ENCODE data around the gene ANO2. TPM values are rescaled to one million over a fixed set of nuclear protein-coding genes. Genes with fewer than 3 reads are reported as not detected.

The ANO2 gene
- polyA plus RNA-seq, 4 donors = 0.31 to 6.2 TPM; not detected in 2

GRCh38 chr12:5868625-5869295, 76.3 kb downstream of the ANO2 start:
- H3K27me3 ChIP-seq (ENCODE audit: control insufficient read depth in 3 of 3, insufficient read depth in 3 of 3, low read length in 3 of 3) = no peaks in the 10 kb centered on the region
- no peaks in the 10 kb centered on the region for H3K36me3 ChIP-seq (ENCODE audit: control insufficient read depth in 3 of 3, insufficient read depth in 2 of 3, low read depth in 1 of 3, low read length in 3 of 3)
- WGBS, 3 donors = 65 to 79% (median 74%) methylated on average over 10 of the region's 10 CpGs
- H3K27ac ChIP-seq (ENCODE audit: low read depth in 1 of 3, low read length in 2 of 3) = no peak overlapping the region
- no peaks in the 10 kb centered on the region for H3K4me1 ChIP-seq (ENCODE audit: control insufficient read depth in 3 of 3, insufficient read depth in 2 of 3, low read depth in 1 of 3, low read length in 2 of 3)
- DNase-seq (no peak), FAIRE-seq (no peak)
- no peaks in the 10 kb centered on the region for H3K9me3 ChIP-seq (ENCODE audit: control insufficient read depth in 2 of 2, insufficient read depth in 1 of 2, low read depth in 1 of 2, low read length in 1 of 2)
- H3K4me3 ChIP-seq (ENCODE audit: low read depth in 1 of 3, low read length in 3 of 3) = no peak overlapping the region

- H3K36me3 ChIP-seq (ENCODE audit: control insufficient read depth in 3 of 3, insufficient read depth in 2 of 3, low read depth in 1 of 3, low read length in 3 of 3) = no peaks in the 10 kb centered on the region
- FAIRE-seq = no peak
- DNase-seq = no peak
- H3K27me3 ChIP-seq (ENCODE audit: control insufficient read depth in 3 of 3, insufficient read depth in 3 of 3, low read length in 3 of 3) = no peaks in the 10 kb centered on the region
- no peaks in the 10 kb centered on the region for H3K4me1 ChIP-seq (ENCODE audit: control insufficient read depth in 3 of 3, insufficient read depth in 2 of 3, low read depth in 1 of 3, low read length in 2 of 3)
- no peak overlapping the region for H3K4me3 ChIP-seq (ENCODE audit: low read depth in 1 of 3, low read length in 3 of 3)
- H3K27ac ChIP-seq (ENCODE audit: low read depth in 1 of 3, low read length in 2 of 3) = no peak overlapping the region
- H3K9me3 ChIP-seq (ENCODE audit: control insufficient read depth in 2 of 2, insufficient read depth in 1 of 2, low read depth in 1 of 2, low read length in 1 of 2) = no peaks in the 10 kb centered on the region
- WGBS, 3 donors = 97 to 100% (median 98%) methylated on average over 2 of the region's 2 CpGs
Observed at GRCh38 chr12:5865397-5865796, 79.7 kb downstream of the ANO2 start.

- WGBS, 3 donors = 7 to 53% (median 32%) methylated on average over 1 of the region's 1 CpG
- Histone ChIP-seq H3K4me3 (ENCODE audit: low read depth in 1 of 3, low read length in 3 of 3) (no peak overlapping the region), H3K9me3 (ENCODE audit: control insufficient read depth in 2 of 2, insufficient read depth in 1 of 2, low read depth in 1 of 2, low read length in 1 of 2) (no peaks in the 10 kb centered on the region), H3K27me3 (ENCODE audit: control insufficient read depth in 3 of 3, insufficient read depth in 3 of 3, low read length in 3 of 3) (no peaks in the 10 kb centered on the region), H3K4me1 (ENCODE audit: control insufficient read depth in 3 of 3, insufficient read depth in 2 of 3, low read depth in 1 of 3, low read length in 2 of 3) (no peaks in the 10 kb centered on the region), H3K36me3 (ENCODE audit: control insufficient read depth in 3 of 3, insufficient read depth in 2 of 3, low read depth in 1 of 3, low read length in 3 of 3) (no peaks in the 10 kb centered on the region), H3K27ac (ENCODE audit: low read depth in 1 of 3, low read length in 2 of 3) (no peak overlapping the region)
- DNase-seq = no peak
- FAIRE-seq = no peak
Observed at GRCh38 chr12:5864972-5865371, 80.1 kb downstream of the ANO2 start.

- H3K36me3 ChIP-seq (ENCODE audit: control insufficient read depth in 3 of 3, insufficient read depth in 2 of 3, low read depth in 1 of 3, low read length in 3 of 3) = no peaks in the 10 kb centered on the region
- no peak for DNase-seq
- no peak for FAIRE-seq
- no peaks in the 10 kb centered on the region for H3K27me3 ChIP-seq (ENCODE audit: control insufficient read depth in 3 of 3, insufficient read depth in 3 of 3, low read length in 3 of 3)
- WGBS, 3 donors = 79 to 84% (median 83%) methylated on average over 3 of the region's 3 CpGs
- no peak overlapping the region for H3K4me3 ChIP-seq (ENCODE audit: low read depth in 1 of 3, low read length in 3 of 3)
- H3K9me3 ChIP-seq (ENCODE audit: control insufficient read depth in 2 of 2, insufficient read depth in 1 of 2, low read depth in 1 of 2, low read length in 1 of 2) = no peaks in the 10 kb centered on the region
- H3K27ac ChIP-seq (ENCODE audit: low read depth in 1 of 3, low read length in 2 of 3) = no peak overlapping the region
- H3K4me1 ChIP-seq (ENCODE audit: control insufficient read depth in 3 of 3, insufficient read depth in 2 of 3, low read depth in 1 of 3, low read length in 2 of 3) = no peaks in the 10 kb centered on the region
Observed at GRCh38 chr12:5864301-5864700, 80.8 kb downstream of the ANO2 start.

- DNase-seq (no peak), FAIRE-seq (no peak)
- 72 to 80% (median 73%) methylated on average over 10 of the region's 10 CpGs for whole genome bisulfite sequencing, 3 donors
- no peaks in the 10 kb centered on the region for H3K27me3 ChIP-seq (ENCODE audit: control insufficient read depth in 3 of 3, insufficient read depth in 3 of 3, low read length in 3 of 3)
- H3K36me3 ChIP-seq (ENCODE audit: control insufficient read depth in 3 of 3, insufficient read depth in 2 of 3, low read depth in 1 of 3, low read length in 3 of 3) = no peaks in the 10 kb centered on the region
- H3K4me1 ChIP-seq (ENCODE audit: control insufficient read depth in 3 of 3, insufficient read depth in 2 of 3, low read depth in 1 of 3, low read length in 2 of 3) = no peaks in the 10 kb centered on the region
- no peak overlapping the region for H3K4me3 ChIP-seq (ENCODE audit: low read depth in 1 of 3, low read length in 3 of 3)
- H3K9me3 ChIP-seq (ENCODE audit: control insufficient read depth in 2 of 2, insufficient read depth in 1 of 2, low read depth in 1 of 2, low read length in 1 of 2) = no peaks in the 10 kb centered on the region
- H3K27ac ChIP-seq (ENCODE audit: low read depth in 1 of 3, low read length in 2 of 3) = no peak overlapping the region
Observed at GRCh38 chr12:5861416-5861815, 83.6 kb downstream of the ANO2 start.

GRCh38 chr12:5856692-5857091, 88.4 kb downstream of the ANO2 start:
- H3K9me3 ChIP-seq (ENCODE audit: control insufficient read depth in 2 of 2, insufficient read depth in 1 of 2, low read depth in 1 of 2, low read length in 1 of 2) = no peaks in the 10 kb centered on the region
- DNase-seq (no peak), FAIRE-seq (no peak)
- H3K36me3 ChIP-seq (ENCODE audit: control insufficient read depth in 3 of 3, insufficient read depth in 2 of 3, low read depth in 1 of 3, low read length in 3 of 3) = no peaks in the 10 kb centered on the region
- H3K27me3 ChIP-seq (ENCODE audit: control insufficient read depth in 3 of 3, insufficient read depth in 3 of 3, low read length in 3 of 3) = no peaks in the 10 kb centered on the region
- no peak overlapping the region for H3K4me3 ChIP-seq (ENCODE audit: low read depth in 1 of 3, low read length in 3 of 3)
- 31 to 39% (median 32%) methylated on average over 4 of the region's 4 CpGs for whole genome bisulfite sequencing, 3 donors
- H3K27ac ChIP-seq (ENCODE audit: low read depth in 1 of 3, low read length in 2 of 3) = no peak overlapping the region
- H3K4me1 ChIP-seq (ENCODE audit: control insufficient read depth in 3 of 3, insufficient read depth in 2 of 3, low read depth in 1 of 3, low read length in 2 of 3) = no peaks in the 10 kb centered on the region

- peaks cover 0 to 3% (median 0%) of the 10 kb centered on the region in 3 donors for H3K27me3 ChIP-seq (ENCODE audit: control insufficient read depth in 3 of 3, insufficient read depth in 3 of 3, low read length in 3 of 3)
- H3K27ac ChIP-seq (ENCODE audit: low read depth in 1 of 3, low read length in 2 of 3) = no peak overlapping the region
- DNase-seq (no peak), FAIRE-seq (no peak)
- no peaks in the 10 kb centered on the region for H3K36me3 ChIP-seq (ENCODE audit: control insufficient read depth in 3 of 3, insufficient read depth in 2 of 3, low read depth in 1 of 3, low read length in 3 of 3)
- H3K9me3 ChIP-seq (ENCODE audit: control insufficient read depth in 2 of 2, insufficient read depth in 1 of 2, low read depth in 1 of 2, low read length in 1 of 2) = no peaks in the 10 kb centered on the region
- H3K4me1 ChIP-seq (ENCODE audit: control insufficient read depth in 3 of 3, insufficient read depth in 2 of 3, low read depth in 1 of 3, low read length in 2 of 3) = no peaks in the 10 kb centered on the region
- H3K4me3 ChIP-seq (ENCODE audit: low read depth in 1 of 3, low read length in 3 of 3) = no peak overlapping the region
- 90 to 95% (median 94%) methylated on average over 1 of the region's 1 CpG for WGBS, 3 donors
Observed at GRCh38 chr12:5846950-5847349, 98.1 kb downstream of the ANO2 start.

- no peaks in the 10 kb centered on the region for H3K4me1 ChIP-seq (ENCODE audit: control insufficient read depth in 3 of 3, insufficient read depth in 2 of 3, low read depth in 1 of 3, low read length in 2 of 3)
- FAIRE-seq (no peak), DNase-seq (no peak)
- no peaks in the 10 kb centered on the region for H3K27me3 ChIP-seq (ENCODE audit: control insufficient read depth in 3 of 3, insufficient read depth in 3 of 3, low read length in 3 of 3)
- H3K36me3 ChIP-seq (ENCODE audit: control insufficient read depth in 3 of 3, insufficient read depth in 2 of 3, low read depth in 1 of 3, low read length in 3 of 3) = no peaks in the 10 kb centered on the region
- no peaks in the 10 kb centered on the region for H3K9me3 ChIP-seq (ENCODE audit: control insufficient read depth in 2 of 2, insufficient read depth in 1 of 2, low read depth in 1 of 2, low read length in 1 of 2)
- 78 to 83% (median 78%) methylated on average over 9 of the region's 9 CpGs for WGBS, 3 donors
- H3K4me3 ChIP-seq (ENCODE audit: low read depth in 1 of 3, low read length in 3 of 3) = no peak overlapping the region
- H3K27ac ChIP-seq (ENCODE audit: low read depth in 1 of 3, low read length in 2 of 3) = no peak overlapping the region
Observed at GRCh38 chr12:5840944-5841343, 104.1 kb downstream of the ANO2 start.

- no peak for DNase-seq
- Histone ChIP-seq H3K4me1 (ENCODE audit: control insufficient read depth in 3 of 3, insufficient read depth in 2 of 3, low read depth in 1 of 3, low read length in 2 of 3) (no peaks in the 10 kb centered on the region), H3K9me3 (ENCODE audit: control insufficient read depth in 2 of 2, insufficient read depth in 1 of 2, low read depth in 1 of 2, low read length in 1 of 2) (no peaks in the 10 kb centered on the region), H3K27me3 (ENCODE audit: control insufficient read depth in 3 of 3, insufficient read depth in 3 of 3, low read length in 3 of 3) (peaks cover 0 to 20% (median 0%) of the 10 kb centered on the region in 3 donors), H3K4me3 (ENCODE audit: low read depth in 1 of 3, low read length in 3 of 3) (no peak overlapping the region), H3K36me3 (ENCODE audit: control insufficient read depth in 3 of 3, insufficient read depth in 2 of 3, low read depth in 1 of 3, low read length in 3 of 3) (no peaks in the 10 kb centered on the region), H3K27ac (ENCODE audit: low read depth in 1 of 3, low read length in 2 of 3) (no peak overlapping the region)
- no peak for FAIRE-seq
- WGBS, 3 donors = 58 to 66% (median 61%) methylated on average over 6 of the region's 6 CpGs
Observed at GRCh38 chr12:5830111-5830510, 114.9 kb downstream of the ANO2 start.

All from small intestine (tissue), 7 donors.